A673 (cell line): ENCODE data around the gene FSD1. TPM values are rescaled to one million over a fixed set of nuclear protein-coding genes. Genes with fewer than 3 reads are reported as not detected.

Source experiments
- BruUV-seq: library from RNA; stranded (reverse); fragments of 400-500 nt; replicated peaks from 2 replicates; lab custom pipeline; 2021; lab: Mats Ljungman, UMichigan
- CTCF ChIA-PET: fragments of 300-600 bp; sonication (Branson Sonifier 250); formaldehyde crosslinking; loops from one replicate; lab custom pipeline; 2022; ENCODE audit warnings: antibody characterized with exemption; lab: Charles Lee
- POLR2A ChIA-PET: fragments of 300-600 bp; sonication (Branson Sonifier 250); formaldehyde crosslinking; loops from one replicate; lab custom pipeline; 2022; ENCODE audit warnings: antibody characterized with exemption; ENCODE audit not compliant: low non-redundant PET; lab: Charles Lee
- DNase-seq: peaks from one replicate; pipeline ENCODE4 v3.0.0-alpha.2; 2015; ENCODE audit warnings: low spot score
- H3K27ac ChIP-seq: fragments of 200-600 bp; sonication (generic); 2 replicates; pipeline ENCODE4 v1.5.1; 2016; ENCODE audit warnings: mixed run types, low read depth, mild to moderate bottlenecking, mixed read lengths, antibody characterized with exemption, low read length; ENCODE audit not compliant: poor library complexity, severe bottlenecking
- H3K27me3 ChIP-seq: fragments of 200-600 bp; sonication (generic); replicated peaks from 2 replicates; pipeline ENCODE4 v1.6.1; 2017; ENCODE audit warnings: mixed run types, low read depth, mild to moderate bottlenecking, mixed read lengths, antibody characterized with exemption, low read length; ENCODE audit not compliant: insufficient read depth, poor library complexity
- H3K36me3 ChIP-seq: fragments of 200-600 bp; sonication (generic); 2 replicates; pipeline ENCODE4 v1.6.1; 2016; ENCODE audit warnings: mixed run types, mild to moderate bottlenecking, mixed read lengths, antibody characterized with exemption, low read length; ENCODE audit not compliant: insufficient read depth, poor library complexity, severe bottlenecking
- H3K4me1 ChIP-seq: fragments of 200-600 bp; sonication (generic); 2 replicates; pipeline ENCODE4 v1.6.1; 2017; ENCODE audit warnings: mixed run types, mild to moderate bottlenecking, mixed read lengths, antibody characterized with exemption, low read length; ENCODE audit not compliant: insufficient read depth, poor library complexity, severe bottlenecking
- H3K4me3 ChIP-seq: fragments of 200-600 bp; sonication (generic); 2 replicates; pipeline ENCODE4 v1.5.1; 2016; ENCODE audit warnings: low read depth, mixed run types, mild to moderate bottlenecking, mixed read lengths, low read length; ENCODE audit not compliant: poor library complexity, severe bottlenecking
- H3K9me3 ChIP-seq: fragments of 200-600 bp; sonication (generic); 2 replicates; pipeline ENCODE4 v1.6.1; 2016; ENCODE audit warnings: mixed run types, low read depth, mild to moderate bottlenecking, mixed read lengths, antibody characterized with exemption, low read length; ENCODE audit not compliant: poor library complexity, severe bottlenecking
- CTCF ChIP-seq: fragments of 300-800, 200-600 bp; sonication (generic); conservative IDR thresholded peaks from 2 replicates; pipeline ENCODE4 v1.5.1; 2017; ENCODE audit warnings: low read depth, mild to moderate bottlenecking, antibody characterized with exemption, low read length, moderate library complexity, mixed read lengths
- EZH2 ChIP-seq: fragments of 200-600 bp; sonication (generic); IDR thresholded peaks from 2 replicates; pipeline ENCODE4 v1.6.1; 2017; ENCODE audit warnings: borderline replicate concordance, low read depth, mild to moderate bottlenecking, mixed read lengths, antibody characterized with exemption, low read length; ENCODE audit not compliant: poor library complexity, severe bottlenecking
- intact Hi-C: fragments of 100-400 bp; cut with micrococcal nuclease; formaldehyde crosslinking; loops from one replicate; pipeline ENCODE4 v1.10.0; 2022; ENCODE audit not compliant: unreplicated experiment
- total RNA-seq: library from RNA; stranded (reverse); gene quantifications from 2 replicates; pipeline ENCODE4 v1.2.3, GENCODE V29; 2021

The FSD1 gene
- total RNA-seq, 1 experiment from 2014 or later = 10.4 TPM

- Histone ChIP-seq H3K4me1 (no peaks in the 10 kb centered on the region), H3K27ac (no peak overlapping the region), H3K4me3 (no peak overlapping the region), H3K27me3 (no peaks in the 10 kb centered on the region), H3K36me3 (no peaks in the 10 kb centered on the region), H3K9me3 (no peaks in the 10 kb centered on the region)
- ChIA-PET POLR2A (no interaction called here), CTCF (no interaction called here)
- no peak for DNase-seq
- no peak for TF ChIP-seq EZH2
- TF ChIP-seq CTCF = no peak
- intact Hi-C loops = no loop called here
- BruUV-seq = no TSS peak
Measured at GRCh38 chr19:4310247-4311121, 6.1 kb downstream of the FSD1 start.

- Histone ChIP-seq H3K9me3 (no peaks in the 10 kb centered on the region), H3K27ac (no peak overlapping the region), H3K36me3 (no peaks in the 10 kb centered on the region), H3K27me3 (no peaks in the 10 kb centered on the region), H3K4me1 (no peaks in the 10 kb centered on the region), H3K4me3 (no peak overlapping the region)
- BruUV-seq = no TSS peak
- no peak for DNase-seq
- TF ChIP-seq EZH2 = no peak
- no peak for TF ChIP-seq CTCF
- intact Hi-C loops = no loop called here
- POLR2A ChIA-PET = interaction anchor here (0.7 kb wide), 1 partner anchor 1753 kb away, joined by 4 read pairs; no protein-coding TSS in a partner anchor
- CTCF ChIA-PET = no interaction called here
Measured at GRCh38 chr19:4313847-4314490, 9.6 kb downstream of the FSD1 start.

GRCh38 chr19:4316956-4317355 lies 12.6 kb downstream of the FSD1 start:
- BruUV-seq = no TSS peak
- Histone ChIP-seq H3K4me3 (no peak overlapping the region), H3K27me3 (no peaks in the 10 kb centered on the region), H3K4me1 (no peaks in the 10 kb centered on the region), H3K9me3 (no peaks in the 10 kb centered on the region), H3K27ac (no peak overlapping the region), H3K36me3 (no peaks in the 10 kb centered on the region)
- intact Hi-C loops = no loop called here
- CTCF ChIA-PET = no interaction called here
- DNase-seq = no peak
- POLR2A ChIA-PET = no interaction called here
- TF ChIP-seq EZH2 (no peak), CTCF (no peak)
